ENCODE measurements around the gene IER5. TPM values are rescaled to one million over a fixed set of nuclear protein-coding genes. Genes with fewer than 3 reads are reported as not detected.

The IER5 gene
- polyA plus RNA-seq, 1 experiment = 16.9 TPM

DNA sequence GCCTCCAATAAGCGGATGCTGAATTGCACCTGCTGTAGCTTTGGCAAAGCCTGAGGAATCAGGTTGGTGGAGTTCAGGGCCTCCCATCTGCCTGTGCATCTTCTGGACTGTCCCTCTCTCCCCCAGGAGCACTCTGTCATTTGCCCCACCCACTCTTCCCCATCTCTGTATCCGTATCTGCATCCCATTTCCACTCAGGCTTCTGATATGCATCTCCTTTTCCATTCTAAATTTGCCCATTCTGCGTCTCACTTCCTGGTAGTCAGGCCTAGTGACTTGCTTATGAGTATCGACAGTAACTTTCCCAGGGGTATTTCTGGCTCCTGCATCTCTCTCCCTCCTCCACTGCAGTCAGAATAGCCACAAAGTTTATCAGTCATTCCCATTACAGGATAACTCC is 39.1 kb upstream of the IER5 start:
- TF ChIP-seq, protein P1, sequence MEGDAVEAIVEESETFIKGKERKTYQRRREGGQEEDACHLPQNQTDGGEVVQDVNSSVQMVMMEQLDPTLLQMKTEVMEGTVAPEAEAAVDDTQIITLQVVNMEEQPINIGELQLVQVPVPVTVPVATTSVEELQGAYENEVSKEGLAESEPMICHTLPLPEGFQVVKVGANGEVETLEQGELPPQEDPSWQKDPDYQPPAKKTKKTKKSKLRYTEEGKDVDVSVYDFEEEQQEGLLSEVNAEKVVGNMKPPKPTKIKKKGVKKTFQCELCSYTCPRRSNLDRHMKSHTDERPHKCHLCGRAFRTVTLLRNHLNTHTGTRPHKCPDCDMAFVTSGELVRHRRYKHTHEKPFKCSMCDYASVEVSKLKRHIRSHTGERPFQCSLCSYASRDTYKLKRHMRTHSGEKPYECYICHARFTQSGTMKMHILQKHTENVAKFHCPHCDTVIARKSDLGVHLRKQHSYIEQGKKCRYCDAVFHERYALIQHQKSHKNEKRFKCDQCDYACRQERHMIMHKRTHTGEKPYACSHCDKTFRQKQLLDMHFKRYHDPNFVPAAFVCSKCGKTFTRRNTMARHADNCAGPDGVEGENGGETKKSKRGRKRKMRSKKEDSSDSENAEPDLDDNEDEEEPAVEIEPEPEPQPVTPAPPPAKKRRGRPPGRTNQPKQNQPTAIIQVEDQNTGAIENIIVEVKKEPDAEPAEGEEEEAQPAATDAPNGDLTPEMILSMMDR (IDR thresholded peaks at IDR 0.05; ENCODE audit: insufficient read depth, low read depth, low read length) = no peak
- H3K36me3 ChIP-seq (ENCODE audit: control insufficient read depth, insufficient read depth, low read length) = no peaks in the 10 kb centered on the region
- no peak overlapping the region for H3K4me3 ChIP-seq (ENCODE audit: low read depth, low read length)
- no peaks in the 10 kb centered on the region for H3K27me3 ChIP-seq (ENCODE audit: control insufficient read depth, insufficient read depth, low read length)
- CTCF ChIA-PET = no interaction called here
- POLR2A ChIA-PET = no interaction called here
- no peak for DNase-seq (ENCODE audit: low read depth)

DNA sequence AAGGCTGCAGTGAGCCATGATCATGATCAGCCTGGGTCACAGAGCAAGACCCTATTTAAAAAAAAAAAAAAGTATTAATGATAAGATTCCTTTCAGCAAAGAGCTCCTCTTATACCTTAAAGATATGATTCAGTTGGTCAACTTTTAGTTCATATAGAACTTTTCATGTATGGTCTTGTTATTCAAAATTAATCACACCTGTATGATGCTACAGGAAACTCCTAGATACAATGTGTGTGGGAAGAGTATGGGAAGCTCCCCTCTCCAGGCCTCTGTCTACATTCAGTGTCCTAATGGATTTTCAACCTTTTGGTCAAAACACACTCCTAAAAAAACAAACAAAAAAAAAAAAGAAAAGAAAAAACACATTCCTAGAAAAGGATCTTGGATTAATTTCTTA is 37.6 kb upstream of the IER5 start:
- no peaks in the 10 kb centered on the region for H3K36me3 ChIP-seq (ENCODE audit: control insufficient read depth, insufficient read depth, low read length)
- H3K27me3 ChIP-seq (ENCODE audit: control insufficient read depth, insufficient read depth, low read length) = no peaks in the 10 kb centered on the region
- ChIA-PET POLR2A (interaction anchor here (0.6 kb wide), 1 partner anchor 18 kb away, joined by 4 read pairs; no protein-coding TSS in a partner anchor), CTCF (interaction anchor here (0.6 kb wide), 1 partner anchor 10 kb away, joined by 5 read pairs; no protein-coding TSS in a partner anchor)
- no peak for DNase-seq (ENCODE audit: low read depth)
- H3K4me3 ChIP-seq (ENCODE audit: low read depth, low read length) = no peak overlapping the region
- TF ChIP-seq, protein P1 (IDR thresholded peaks at IDR 0.05; ENCODE audit: insufficient read depth, low read depth, low read length) = no peak

DNA sequence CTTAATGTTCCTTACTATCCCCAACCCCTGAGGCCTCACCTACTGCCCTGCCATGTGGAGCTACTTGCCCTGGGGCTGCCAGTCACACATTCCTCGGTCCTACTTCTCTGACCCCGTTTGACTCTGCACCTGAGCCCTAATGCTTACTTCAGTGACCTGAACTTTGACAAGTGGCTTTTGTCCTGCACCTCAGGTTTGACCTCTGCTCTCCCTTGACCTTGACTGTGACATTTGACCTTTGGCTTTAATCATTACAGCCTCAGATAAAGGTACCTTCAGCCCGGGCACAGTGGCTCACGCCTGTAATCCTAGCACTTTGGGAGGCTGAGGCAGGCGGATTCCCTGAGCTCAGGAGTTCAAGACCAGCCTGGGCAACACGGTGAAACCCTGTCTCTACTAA is 31.9 kb upstream of the IER5 start:
- ChIA-PET CTCF (interaction anchor here (0.8 kb wide), 2 partner anchors 19 to 448 kb away, joined by 3 read pairs; no protein-coding TSS in a partner anchor), POLR2A (no interaction called here)
- Histone ChIP-seq H3K27me3 (ENCODE audit: control insufficient read depth, insufficient read depth, low read length) (no peaks in the 10 kb centered on the region), H3K36me3 (ENCODE audit: control insufficient read depth, insufficient read depth, low read length) (no peaks in the 10 kb centered on the region), H3K4me3 (ENCODE audit: low read depth, low read length) (no peak overlapping the region)
- DNase-seq (ENCODE audit: low read depth) = no peak
- TF ChIP-seq, protein P1 (IDR thresholded peaks at IDR 0.05; ENCODE audit: insufficient read depth, low read depth, low read length) = no peak

DNA sequence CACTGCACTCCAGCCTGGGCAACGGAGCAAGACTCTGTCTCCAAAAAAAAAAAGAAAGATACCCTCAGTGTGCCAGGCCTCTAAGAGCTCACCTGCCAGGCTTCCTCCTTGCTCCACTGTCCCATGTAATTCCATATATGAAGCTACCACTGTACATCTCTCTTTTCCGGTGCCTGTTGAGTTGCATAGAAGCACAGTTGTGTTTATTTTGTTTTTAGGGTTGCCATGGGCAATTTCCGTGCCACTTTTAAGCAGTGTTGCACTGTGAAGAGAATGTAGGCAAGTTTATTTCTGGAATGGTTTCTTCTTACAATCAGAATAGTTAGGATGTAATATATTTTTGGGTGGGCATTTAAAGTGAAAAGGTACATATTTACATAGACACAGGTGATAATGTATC is 31.4 kb upstream of the IER5 start:
- no peak for DNase-seq (ENCODE audit: low read depth)
- TF ChIP-seq, protein P1 (IDR thresholded peaks at IDR 0.05; ENCODE audit: insufficient read depth, low read depth, low read length) = no peak
- no peak overlapping the region for H3K4me3 ChIP-seq (ENCODE audit: low read depth, low read length)
- ChIA-PET POLR2A (no interaction called here), CTCF (interaction anchor here (0.8 kb wide), 1 partner anchor 18 kb away, joined by 3 read pairs; no protein-coding TSS in a partner anchor)
- no peaks in the 10 kb centered on the region for H3K27me3 ChIP-seq (ENCODE audit: control insufficient read depth, insufficient read depth, low read length)
- no peaks in the 10 kb centered on the region for H3K36me3 ChIP-seq (ENCODE audit: control insufficient read depth, insufficient read depth, low read length)

GRCh38 chr1:181059435-181059834 is 29.1 kb upstream of the IER5 start:
- Histone ChIP-seq H3K4me3 (ENCODE audit: low read depth, low read length) (no peak overlapping the region), H3K27me3 (ENCODE audit: control insufficient read depth, insufficient read depth, low read length) (no peaks in the 10 kb centered on the region), H3K36me3 (ENCODE audit: control insufficient read depth, insufficient read depth, low read length) (no peaks in the 10 kb centered on the region)
- ChIA-PET CTCF (interaction anchor here (1.8 to 2.1 kb wide), 2 partner anchors 21 to 83 kb away, joined by 4 to 6 read pairs; no protein-coding TSS in a partner anchor), POLR2A (no interaction called here)
- TF ChIP-seq, protein P1 (IDR thresholded peaks at IDR 0.05; ENCODE audit: insufficient read depth, low read depth, low read length) = no peak
- DNase-seq (ENCODE audit: low read depth) = no peak

Data from BJ (cell line).